BJ (cell line): ENCODE results near the gene QRFPR. TPM values are rescaled to one million over a fixed set of nuclear protein-coding genes. Genes with fewer than 3 reads are reported as not detected.

ENCODE experiments used
- CTCF ChIA-PET: fragments of 350-600 bp; formaldehyde crosslinking; extraction: SDS; loops from one replicate; lab custom pipeline; 2021; ENCODE audit warnings: antibody characterized with exemption, inconsistent platforms; lab: Yijun Ruan, JAX
- POLR2A ChIA-PET: fragments of 300-600 bp; sonication (Branson Sonifier 250); formaldehyde crosslinking; extraction: SDS; loops from one replicate; lab custom pipeline; 2021; ENCODE audit warnings: antibody characterized with exemption; lab: Charles Lee
- DNase-seq: peaks from one replicate; pipeline ENCODE4 v3.0.0-alpha.2; 2011; ENCODE audit warnings: low read depth
- H3K27me3 ChIP-seq: 2 replicates; pipeline ENCODE4 v1.6.0; 2011; ENCODE audit warnings: low read length; ENCODE audit not compliant: control insufficient read depth, insufficient read depth
- H3K36me3 ChIP-seq: 2 replicates; pipeline ENCODE4 v1.5.1; 2011; ENCODE audit warnings: low read length; ENCODE audit not compliant: control insufficient read depth, insufficient read depth
- H3K4me3 ChIP-seq: 2 replicates; pipeline ENCODE4 v1.5.1; 2011; ENCODE audit warnings: low read depth, mild to moderate bottlenecking, control low read depth, low read length
- polyA plus RNA-seq: library from polyadenylated mRNA; depleted of rRNA; stranded (reverse); fragments of >200 nt; gene quantifications from 2 replicates; pipeline ENCODE4 v1.2.3, GENCODE V29; 2011
- TF ChIP-seq, protein P1 (sequence below): IDR thresholded peaks from 2 replicates; pipeline ENCODE4 v1.5.1; 2011; ENCODE audit warnings: low read depth, mild to moderate bottlenecking, control low read depth, inconsistent platforms, low read length, moderate library complexity; ENCODE audit not compliant: insufficient read depth

Gene QRFPR
- polyA plus RNA-seq, 1 experiment, result not detected

DNA sequence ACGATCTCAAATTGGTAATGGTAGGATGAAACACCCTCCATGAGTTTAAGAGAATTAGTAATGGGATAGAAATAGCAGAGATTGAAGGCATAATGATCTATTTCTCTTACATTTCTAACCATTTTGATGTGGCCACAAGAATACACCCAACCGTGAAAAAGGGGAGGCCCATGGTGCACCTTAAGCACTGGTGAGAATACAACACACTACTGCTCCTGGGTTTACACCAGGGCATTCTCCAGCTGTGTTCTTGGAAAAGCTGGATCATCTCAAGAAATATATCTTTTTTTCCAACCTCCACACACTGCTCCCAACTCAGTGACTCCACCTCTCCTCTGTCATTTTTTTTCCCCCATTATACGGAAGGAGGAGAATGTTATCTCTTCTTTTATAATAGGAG is 1.5 kb downstream of the QRFPR start:
- Histone ChIP-seq H3K4me3 (no peak overlapping the region), H3K27me3 (peaks cover 14% of the 10 kb centered on the region), H3K36me3 (no peaks in the 10 kb centered on the region)
- ChIA-PET CTCF (interaction anchor here (1.5 to 2.4 kb wide), 2 partner anchors 10 to 11 kb away, joined by 3 to 9 read pairs; no protein-coding TSS in a partner anchor), POLR2A (no interaction called here)
- TF ChIP-seq, protein P1, sequence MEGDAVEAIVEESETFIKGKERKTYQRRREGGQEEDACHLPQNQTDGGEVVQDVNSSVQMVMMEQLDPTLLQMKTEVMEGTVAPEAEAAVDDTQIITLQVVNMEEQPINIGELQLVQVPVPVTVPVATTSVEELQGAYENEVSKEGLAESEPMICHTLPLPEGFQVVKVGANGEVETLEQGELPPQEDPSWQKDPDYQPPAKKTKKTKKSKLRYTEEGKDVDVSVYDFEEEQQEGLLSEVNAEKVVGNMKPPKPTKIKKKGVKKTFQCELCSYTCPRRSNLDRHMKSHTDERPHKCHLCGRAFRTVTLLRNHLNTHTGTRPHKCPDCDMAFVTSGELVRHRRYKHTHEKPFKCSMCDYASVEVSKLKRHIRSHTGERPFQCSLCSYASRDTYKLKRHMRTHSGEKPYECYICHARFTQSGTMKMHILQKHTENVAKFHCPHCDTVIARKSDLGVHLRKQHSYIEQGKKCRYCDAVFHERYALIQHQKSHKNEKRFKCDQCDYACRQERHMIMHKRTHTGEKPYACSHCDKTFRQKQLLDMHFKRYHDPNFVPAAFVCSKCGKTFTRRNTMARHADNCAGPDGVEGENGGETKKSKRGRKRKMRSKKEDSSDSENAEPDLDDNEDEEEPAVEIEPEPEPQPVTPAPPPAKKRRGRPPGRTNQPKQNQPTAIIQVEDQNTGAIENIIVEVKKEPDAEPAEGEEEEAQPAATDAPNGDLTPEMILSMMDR, result no peak
- no peak for DNase-seq

DNA sequence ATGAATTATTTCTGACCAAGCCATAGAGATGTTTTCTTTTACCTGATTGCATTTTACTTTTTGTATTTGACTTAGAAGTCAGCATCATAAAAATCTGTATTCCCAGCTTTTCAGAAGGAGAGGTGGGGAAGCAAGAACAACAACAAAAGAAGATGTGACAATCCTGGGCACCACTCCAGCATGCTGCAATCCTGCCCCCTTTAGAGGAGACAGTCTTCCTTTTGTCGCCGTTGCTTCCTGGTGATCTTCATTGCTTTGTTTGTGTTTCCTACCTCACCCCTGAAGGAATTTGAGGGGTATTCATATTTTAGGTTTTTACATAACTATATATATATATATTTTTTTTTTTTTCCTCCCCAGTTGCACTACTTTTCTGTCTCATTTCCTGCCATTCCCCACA is 3.7 kb downstream of the QRFPR start:
- no peak for DNase-seq
- H3K36me3 ChIP-seq, result no peaks in the 10 kb centered on the region
- H3K4me3 ChIP-seq, result no peak overlapping the region
- TF ChIP-seq, protein P1, result no peak
- H3K27me3 ChIP-seq, result peaks cover 14% of the 10 kb centered on the region
- ChIA-PET POLR2A (no interaction called here), CTCF (no interaction called here)

DNA sequence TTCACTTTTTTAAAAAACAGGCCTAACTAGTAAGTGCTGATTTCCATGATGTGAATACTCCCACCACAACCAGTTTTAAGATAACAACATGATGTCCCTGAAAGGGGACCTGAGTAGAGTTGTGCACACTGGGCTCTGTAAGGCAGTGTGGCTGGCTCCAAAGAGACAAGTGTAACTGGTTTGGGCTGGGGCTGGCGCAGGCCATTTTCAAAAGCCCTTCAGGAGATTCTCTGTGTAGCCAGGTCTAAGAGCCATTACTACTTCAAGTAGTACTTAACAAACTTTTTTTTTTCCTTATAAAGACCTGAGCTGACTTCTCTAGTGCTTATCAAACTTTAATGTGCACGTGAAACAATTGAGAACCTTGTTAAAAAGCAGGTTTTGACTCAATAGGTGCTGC is 4.3 kb downstream of the QRFPR start:
- no peak for DNase-seq
- ChIA-PET CTCF (no interaction called here), POLR2A (no interaction called here)
- Histone ChIP-seq H3K36me3 (no peaks in the 10 kb centered on the region), H3K4me3 (no peak overlapping the region), H3K27me3 (peaks cover 14% of the 10 kb centered on the region)
- TF ChIP-seq, protein P1, result no peak

DNA sequence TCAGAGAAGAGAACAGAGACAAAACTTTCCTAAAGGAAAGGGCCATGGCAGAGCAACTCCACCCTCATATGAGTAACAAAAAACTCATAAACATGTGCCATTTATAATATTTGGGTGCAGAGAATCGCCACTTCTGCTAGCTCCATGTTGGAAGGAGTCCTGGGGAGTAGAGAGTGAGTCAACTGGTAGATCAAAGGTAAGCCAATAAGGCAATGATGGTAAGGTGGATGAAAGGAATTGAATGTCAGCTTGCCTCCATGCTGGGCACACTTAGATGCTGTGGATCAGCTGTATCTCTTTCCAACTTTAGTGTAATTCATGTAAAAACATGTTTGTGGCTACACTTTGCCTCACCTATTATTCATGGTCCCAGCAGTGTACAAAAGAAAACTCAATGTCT is 4.7 kb downstream of the QRFPR start:
- TF ChIP-seq, protein P1, result no peak
- no peak for DNase-seq
- POLR2A ChIA-PET, result no interaction called here
- peaks cover 14% of the 10 kb centered on the region for H3K27me3 ChIP-seq
- no peak overlapping the region for H3K4me3 ChIP-seq
- no peaks in the 10 kb centered on the region for H3K36me3 ChIP-seq
- CTCF ChIA-PET, result no interaction called here

DNA sequence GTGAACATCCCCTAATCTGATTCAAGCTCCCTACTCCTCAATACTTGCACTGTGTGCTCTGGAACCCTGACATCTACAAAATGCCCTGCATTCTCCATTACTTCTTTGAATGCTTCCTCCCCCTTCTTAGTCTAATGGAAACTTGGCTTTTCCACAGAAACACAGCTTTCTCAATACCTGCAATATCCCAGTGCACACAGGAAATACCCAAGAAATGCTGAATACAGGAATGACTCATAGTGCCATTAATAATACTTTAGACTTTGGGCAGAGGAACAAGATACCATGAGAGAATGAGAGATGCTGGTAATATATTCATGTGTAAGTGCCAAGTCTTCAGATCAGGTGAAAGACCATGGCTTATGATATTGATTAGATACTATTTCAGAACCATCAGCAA is 5.6 kb downstream of the QRFPR start:
- peaks cover 6% of the 10 kb centered on the region for H3K27me3 ChIP-seq
- no peak for DNase-seq

More for the DNA sequence above, 5.6 kb downstream of the QRFPR start:
- CTCF ChIA-PET, result interaction anchor here (0.8 kb wide), 1 partner anchor 68 kb away, joined by 3 read pairs; no protein-coding TSS in a partner anchor
- H3K36me3 ChIP-seq, result no peaks in the 10 kb centered on the region
- POLR2A ChIA-PET, result no interaction called here
- no peak overlapping the region for H3K4me3 ChIP-seq
- TF ChIP-seq, protein P1, result no peak
